Measurements from ENCODE around the gene ATP9A.
A peak's percentile ranks its signal among the peaks of the same experiment; 100 is the strongest.
"Not testable (repeated sequence)": the region's sequence is repeated elsewhere in the genome, so short reads cannot be mapped to it uniquely, and the experiment has no call there.

Gene ATP9A

GRCh38 chr20:51767867-51768758 is at the start of gene ATP9A:
Gene ATP9A, minus strand, starts transcription at chr20:51768390. Its CDS starts 21 bp downstream, at chr20:51768369.
- DNase-seq (ENCODE audit: low read depth in 2 of 2): no peak

DNA sequence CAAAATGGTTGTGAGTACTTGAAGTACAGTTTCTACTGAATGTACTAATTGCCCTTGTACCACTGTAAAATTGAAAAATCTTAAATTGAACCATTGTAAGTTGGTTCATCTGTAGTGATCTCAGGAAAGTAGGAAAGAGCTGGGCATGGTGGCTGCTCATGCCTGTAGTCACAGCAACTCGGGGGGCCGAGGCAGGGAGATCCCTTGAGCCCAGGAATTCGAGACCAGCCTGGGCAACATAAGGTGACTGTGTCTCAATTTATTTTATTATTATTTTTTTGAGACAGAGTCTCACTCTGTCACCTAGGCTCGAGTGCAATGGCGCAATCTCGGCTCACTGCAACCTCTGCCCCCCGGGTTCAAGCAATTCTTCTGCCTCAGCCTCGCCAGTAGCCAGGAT is 48.7 kb upstream of the ATP9A start:
- not testable (repeated sequence) for DNase-seq (ENCODE audit: low read depth in 2 of 2)

GRCh38 chr20:51815383-51816076 is 47.3 kb upstream of the ATP9A start:
- DNase-seq (ENCODE audit: low read depth in 2 of 2): no peak

DNA sequence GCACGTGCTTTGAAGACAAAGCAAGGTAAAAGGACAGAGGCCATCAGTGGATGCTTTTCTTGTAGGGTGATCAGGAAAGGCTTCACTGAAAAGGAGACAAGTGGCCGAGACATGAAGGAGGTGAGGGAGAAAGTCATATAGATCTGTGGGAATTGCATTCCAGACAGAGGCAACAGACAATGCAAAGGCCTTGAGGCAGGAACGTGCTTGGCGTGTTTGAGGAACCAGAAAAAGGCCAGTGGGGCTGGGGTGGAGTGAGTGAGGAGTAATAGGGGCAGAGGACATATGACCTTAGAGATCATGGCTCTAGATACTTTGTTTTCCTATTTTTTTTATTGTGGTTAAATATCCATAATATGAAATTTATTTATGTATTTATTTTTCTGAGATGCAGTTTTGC is 44.7 kb upstream of the ATP9A start:
- no peak for DNase-seq (ENCODE audit: low read depth in 2 of 2)

- DNase-seq (ENCODE audit: low read depth in 2 of 2): no peak
Observed at GRCh38 chr20:51811514-51812128, 43.4 kb upstream of the ATP9A start.

GRCh38 chr20:51811042-51811355 is 42.8 kb upstream of the ATP9A start:
- no peak for DNase-seq (ENCODE audit: low read depth in 2 of 2)

DNA sequence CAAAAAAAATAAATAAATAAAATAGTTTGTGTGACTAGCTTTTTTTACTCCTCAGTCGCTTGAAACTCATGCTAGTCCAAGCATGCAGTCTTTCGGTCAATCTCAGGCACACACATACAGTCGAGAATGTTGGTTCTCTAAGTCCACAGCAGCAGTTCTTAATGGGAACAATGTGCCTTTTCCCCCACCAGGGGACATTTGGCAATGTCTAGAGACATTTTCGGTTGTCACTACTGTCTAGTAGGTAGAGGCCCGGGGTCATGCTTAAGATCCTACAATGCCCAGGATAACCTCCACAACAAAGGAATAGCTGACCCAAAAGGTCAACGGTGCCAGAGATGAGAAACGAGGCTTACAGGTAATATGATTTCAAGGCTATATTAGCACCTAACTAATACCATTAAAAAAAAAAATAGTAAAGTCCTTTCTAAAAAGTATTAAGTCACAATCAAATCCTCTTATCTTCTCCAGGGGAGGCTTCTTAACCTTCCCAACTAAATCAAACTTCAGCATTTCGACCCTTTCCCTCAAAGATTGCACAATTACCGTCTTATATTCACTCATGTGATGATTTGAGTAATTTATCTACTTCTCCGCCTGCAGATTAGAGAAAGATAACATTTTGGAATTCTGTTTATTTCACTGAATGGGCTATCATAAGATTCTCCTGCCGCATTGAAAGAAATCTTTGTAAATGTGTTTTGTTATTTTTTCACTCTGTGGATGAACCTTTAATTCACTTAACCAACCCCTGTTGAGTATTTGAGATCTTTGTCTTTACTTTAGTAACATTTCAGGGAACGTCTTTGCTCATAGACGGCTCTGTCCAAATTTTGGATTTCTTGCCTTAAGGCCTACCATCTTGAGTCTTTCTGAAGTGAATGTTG is 42.2 kb upstream of the ATP9A start:
- DNase-seq (ENCODE audit: low read depth in 2 of 2): no peak

- DNase-seq (ENCODE audit: low read depth in 2 of 2): no peak
Observed at GRCh38 chr20:51807720-51808250, 39.6 kb upstream of the ATP9A start.

GRCh38 chr20:51804754-51805153 is 36.6 kb upstream of the ATP9A start:
- no peak for DNase-seq (ENCODE audit: low read depth in 2 of 2)

DNA sequence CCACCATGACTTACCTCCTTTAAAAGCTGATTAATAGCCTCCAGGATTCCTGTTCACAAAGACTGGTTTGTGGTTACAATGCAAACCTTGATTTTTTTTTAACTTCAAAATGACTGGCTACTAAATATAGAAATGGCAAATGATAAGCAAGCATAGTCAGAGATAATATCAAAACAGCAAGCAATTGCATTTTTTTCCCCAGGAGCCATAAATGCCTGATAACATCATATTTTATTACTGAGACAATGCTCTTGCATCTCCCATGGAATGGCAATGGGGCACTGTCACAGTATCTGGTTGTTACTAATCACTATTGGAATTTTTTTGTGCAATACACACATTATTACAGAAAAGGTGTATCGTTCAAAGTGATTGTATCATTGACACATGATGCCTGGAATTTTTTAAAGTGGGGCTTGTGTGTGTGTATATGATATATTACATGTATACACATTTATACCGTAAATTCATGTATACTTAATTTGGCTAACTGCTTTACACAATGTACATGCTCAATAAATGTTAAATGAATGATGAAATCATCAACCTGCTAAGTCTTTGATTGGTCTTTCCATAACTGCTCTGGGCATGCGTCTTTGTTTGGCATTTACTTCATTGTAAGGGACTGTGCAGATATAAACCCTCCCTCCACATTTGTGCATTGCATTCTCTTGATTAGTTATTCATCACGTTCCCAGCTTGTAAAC is 35.1 kb upstream of the ATP9A start:
- DNase-seq (ENCODE audit: low read depth in 2 of 2): no peak

DNA sequence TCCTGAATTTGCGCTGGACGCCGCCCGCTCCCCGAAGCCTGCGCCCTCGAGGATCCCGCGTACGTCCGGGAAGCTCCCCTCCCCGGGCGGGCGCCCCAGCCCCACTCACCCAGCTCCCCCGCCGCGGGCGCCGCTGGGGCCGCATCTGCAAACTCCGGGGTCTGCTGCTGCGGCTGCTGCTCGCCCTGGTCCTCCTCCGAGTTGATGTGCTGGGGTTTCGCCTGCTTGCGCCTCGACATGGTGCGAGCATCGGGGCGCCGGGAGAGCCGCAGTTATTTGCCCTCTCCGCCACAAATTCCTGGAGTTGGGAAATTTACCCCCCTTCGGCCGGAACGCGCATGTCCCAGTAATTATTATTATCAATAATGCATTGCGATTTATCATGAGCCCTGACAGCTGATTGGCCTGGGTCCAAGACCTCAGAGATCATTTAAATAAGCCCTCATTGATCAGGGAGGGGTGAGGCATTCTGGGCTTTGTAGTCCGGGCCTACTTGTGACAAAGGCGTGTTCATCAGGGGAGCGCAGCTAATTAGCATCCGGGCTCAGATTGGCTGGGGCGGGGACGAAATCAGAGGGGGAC is 34.1 kb upstream of the ATP9A start, which contains the start of gene SALL4:
Gene SALL4, minus strand, starts transcription at position 352 of the 582 bp plus-strand sequence. Its CDS starts 113 bp downstream, at position 239.
- no peak for DNase-seq (ENCODE audit: low read depth in 2 of 2)

- no peak for DNase-seq (ENCODE audit: low read depth in 2 of 2)
Observed at GRCh38 chr20:51801823-51802123, 33.6 kb upstream of the ATP9A start.

DNA sequence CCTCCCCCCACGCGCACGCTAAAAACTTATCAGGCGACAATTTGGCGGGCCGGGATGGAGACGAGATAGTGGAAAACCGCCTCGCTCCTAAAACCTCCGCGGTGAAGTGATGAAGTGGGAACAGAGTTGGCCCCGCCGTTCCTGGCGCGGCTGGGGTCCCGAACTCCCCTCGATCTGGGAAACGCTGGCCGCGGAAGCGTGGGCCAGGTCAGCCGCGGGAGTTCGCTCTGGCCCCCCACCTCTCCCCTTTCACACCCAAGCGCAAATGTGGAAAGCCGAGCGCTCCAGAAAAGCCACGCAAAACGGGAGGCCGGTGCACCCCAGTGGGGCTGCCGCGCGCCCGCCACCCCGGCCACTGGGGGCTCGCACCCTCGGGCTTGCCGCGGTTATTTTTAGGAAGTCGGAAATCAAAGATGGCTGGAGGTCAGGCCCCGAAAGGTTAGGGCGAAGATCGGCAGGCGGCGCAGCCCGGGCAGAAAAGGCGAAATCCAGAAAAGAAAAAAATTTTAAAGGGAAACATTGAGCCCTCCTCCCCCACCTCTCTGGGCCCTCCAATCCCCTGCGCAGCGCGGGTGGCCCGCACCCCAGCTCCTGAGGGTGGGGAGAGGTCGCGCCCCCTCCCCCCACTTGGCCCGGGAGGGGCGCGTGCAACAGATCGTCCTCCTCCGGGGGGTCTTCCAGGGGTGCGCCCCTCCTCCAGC is 33.1 kb upstream of the ATP9A start:
- no peak for DNase-seq (ENCODE audit: low read depth in 2 of 2)

GRCh38 chr20:51800872-51801121 is 32.6 kb upstream of the ATP9A start:
- no peak for DNase-seq (ENCODE audit: low read depth in 2 of 2)

DNA sequence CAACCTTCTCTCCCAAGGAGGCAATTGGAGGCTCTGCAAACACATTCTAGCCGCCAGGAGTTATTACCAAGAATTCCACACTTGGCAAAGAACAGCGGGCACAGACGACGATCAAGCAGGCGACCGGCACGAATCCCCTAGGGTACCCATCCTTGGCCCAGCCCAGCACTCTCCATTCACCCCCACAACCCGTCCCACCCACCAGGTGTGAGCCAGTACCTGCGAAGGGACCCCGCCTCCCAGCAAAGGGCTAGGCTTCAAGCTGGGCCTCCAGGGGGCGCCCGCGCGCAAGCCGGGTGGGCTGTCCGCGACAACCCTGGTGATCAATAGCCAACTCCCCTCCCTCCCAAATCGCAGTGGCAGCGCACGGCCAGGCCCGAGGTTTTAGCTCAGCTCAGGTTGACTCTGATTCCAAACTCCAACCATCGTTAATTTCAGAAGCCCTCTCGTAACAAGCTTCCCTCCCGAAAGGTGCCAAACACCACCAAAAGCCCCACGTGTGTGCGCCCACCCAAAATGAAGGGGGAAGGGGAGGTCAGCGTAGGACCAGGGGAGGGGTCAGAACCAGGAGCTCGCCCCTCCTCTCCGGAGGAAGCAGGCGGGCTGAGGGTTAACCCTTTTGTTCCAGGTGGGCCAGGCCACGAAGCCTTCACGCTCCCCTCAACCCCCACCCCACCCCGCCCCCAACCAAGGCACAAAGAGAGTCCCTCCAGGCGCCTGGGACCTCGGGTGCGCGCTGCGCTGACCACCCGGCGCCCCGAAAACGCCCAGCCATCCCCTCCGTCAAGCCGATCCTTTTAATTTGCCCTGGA is 32.1 kb upstream of the ATP9A start:
- peak; percentile 17 to 23 for DNase-seq (ENCODE audit: low read depth in 2 of 2)

DNA sequence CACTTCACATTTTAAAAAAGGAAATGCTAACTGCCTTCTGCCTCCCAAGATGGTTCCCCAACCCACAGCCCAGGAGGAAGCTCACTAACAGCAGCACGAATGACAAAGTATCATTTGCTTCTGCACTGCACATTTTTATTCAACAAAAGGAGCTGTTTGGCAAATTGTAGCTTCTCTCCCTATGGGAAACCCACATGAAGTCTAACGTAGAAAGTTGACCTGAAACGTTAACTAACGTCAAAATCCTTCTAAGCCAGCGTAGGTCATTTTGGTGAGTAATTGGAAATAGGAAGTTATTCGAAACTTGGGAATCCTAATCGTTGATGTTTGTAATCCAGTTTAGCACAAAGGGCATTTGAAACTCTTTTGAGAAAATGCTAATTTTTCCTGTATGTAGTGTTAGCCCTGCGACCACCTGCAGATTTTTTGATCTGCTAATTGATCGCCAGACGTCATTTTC is 31.2 kb upstream of the ATP9A start:
- no peak for DNase-seq (ENCODE audit: low read depth in 2 of 2)

- no peak for DNase-seq (ENCODE audit: low read depth in 2 of 2)
Observed at GRCh38 chr20:51797357-51798025, 29.3 kb upstream of the ATP9A start.

- DNase-seq (ENCODE audit: low read depth in 2 of 2): no peak
Observed at GRCh38 chr20:51796340-51796739, 28.1 kb upstream of the ATP9A start.

DNA sequence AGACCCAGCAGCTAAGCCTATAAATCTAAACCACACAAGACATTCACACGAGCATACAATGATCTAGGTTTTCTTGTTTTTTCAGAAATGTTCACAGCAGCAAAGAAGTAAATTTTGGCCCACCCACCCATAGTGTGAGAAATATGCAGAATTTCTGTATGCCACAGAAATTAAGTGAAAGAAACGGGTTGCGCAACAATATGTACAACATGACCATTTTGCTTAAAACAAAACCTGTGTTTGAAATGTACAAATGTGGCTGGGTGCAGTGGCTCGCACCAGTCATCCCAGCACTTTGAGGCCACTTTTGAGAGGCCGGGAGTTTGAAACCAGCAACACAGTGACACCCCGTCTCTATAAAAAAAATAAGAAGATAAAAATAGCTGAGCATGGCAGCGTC is 24.8 kb upstream of the ATP9A start:
- no peak for DNase-seq (ENCODE audit: low read depth in 2 of 2)
